HFFc6 (cell line): Measurements from ENCODE around the gene ADAMTS17. TPM values are rescaled to one million over a fixed set of nuclear protein-coding genes. Genes with fewer than 3 reads are reported as not detected.

Experiments used
- DNase-seq: peaks from one replicate; pipeline ENCODE4 v3.0.0-alpha.2; 2018
- H3K27ac Mint-ChIP-seq: 2 replicates; pipeline ENCODE4 v1.8.0; 2020; ENCODE audit warnings: mild to moderate bottlenecking, mixed read lengths
- H3K27me3 Mint-ChIP-seq: 2 replicates; pipeline ENCODE4 v1.8.0; 2021; ENCODE audit warnings: mild to moderate bottlenecking, moderate library complexity, mixed read lengths; ENCODE audit not compliant: insufficient read depth
- H3K36me3 Mint-ChIP-seq: 2 replicates; pipeline ENCODE4 v1.8.0; 2021; ENCODE audit warnings: low read depth, mixed read lengths
- H3K4me1 Mint-ChIP-seq: 2 replicates; pipeline ENCODE4 v1.8.0; 2020; ENCODE audit warnings: low read depth, mixed read lengths
- H3K4me3 Mint-ChIP-seq: 2 replicates; pipeline ENCODE4 v1.8.0; 2020; ENCODE audit warnings: mild to moderate bottlenecking, moderate library complexity, mixed read lengths
- H3K9me3 Mint-ChIP-seq: 2 replicates; pipeline ENCODE4 v1.8.0; 2020; ENCODE audit warnings: mild to moderate bottlenecking, mixed read lengths
- total RNA-seq, 6 experiments: library from RNA; stranded (reverse); fragmentation: NEBNext Ultra II Directional; extraction: Animal tissue kit (Norgen Biotek cat#: 25700); gene quantifications; 2 replicates in 1 of 6; 3 replicates in 5 of 6; pipeline ENCODE4 v1.2.3, GENCODE V29; 2021
- TF ChIP-seq, protein P1 (sequence below): fragments of 200-600 bp; sonication (generic); IDR thresholded peaks from 2 replicates; pipeline ENCODE4 v1.5.0; 2021; ENCODE audit warnings: antibody characterized with exemption, mild to moderate bottlenecking

The ADAMTS17 gene
- total RNA-seq, 6 experiments from 2014 or later, result not detected

DNA sequence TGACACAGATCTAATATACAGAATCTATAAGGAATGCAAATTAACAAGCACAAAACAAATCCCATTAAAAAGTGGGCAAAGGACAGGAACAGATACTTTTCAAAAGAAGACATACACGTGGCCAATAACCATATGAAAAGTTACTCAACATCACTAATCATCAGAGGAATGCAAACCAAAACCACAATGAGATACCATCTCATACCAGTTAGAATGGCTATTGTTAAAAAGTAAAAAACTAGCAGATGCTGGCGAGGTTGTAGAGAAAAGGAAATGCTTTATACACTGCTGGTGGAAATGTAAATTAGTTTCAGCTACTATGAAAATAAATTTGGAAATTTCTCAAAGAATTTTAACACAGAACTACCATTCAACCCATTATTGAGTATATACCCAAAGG is 50.7 kb downstream of the ADAMTS17 start:
- no peak overlapping the region for H3K4me3 Mint-ChIP-seq
- peaks cover 12% of the 10 kb centered on the region for H3K36me3 Mint-ChIP-seq
- DNase-seq, result peak; percentile 10
- peaks cover 83% of the 10 kb centered on the region for H3K9me3 Mint-ChIP-seq
- H3K4me1 Mint-ChIP-seq, result no peaks in the 10 kb centered on the region
- H3K27me3 Mint-ChIP-seq, result no peaks in the 10 kb centered on the region; the same call in 1 of the 2 replicates
- TF ChIP-seq, protein P1, sequence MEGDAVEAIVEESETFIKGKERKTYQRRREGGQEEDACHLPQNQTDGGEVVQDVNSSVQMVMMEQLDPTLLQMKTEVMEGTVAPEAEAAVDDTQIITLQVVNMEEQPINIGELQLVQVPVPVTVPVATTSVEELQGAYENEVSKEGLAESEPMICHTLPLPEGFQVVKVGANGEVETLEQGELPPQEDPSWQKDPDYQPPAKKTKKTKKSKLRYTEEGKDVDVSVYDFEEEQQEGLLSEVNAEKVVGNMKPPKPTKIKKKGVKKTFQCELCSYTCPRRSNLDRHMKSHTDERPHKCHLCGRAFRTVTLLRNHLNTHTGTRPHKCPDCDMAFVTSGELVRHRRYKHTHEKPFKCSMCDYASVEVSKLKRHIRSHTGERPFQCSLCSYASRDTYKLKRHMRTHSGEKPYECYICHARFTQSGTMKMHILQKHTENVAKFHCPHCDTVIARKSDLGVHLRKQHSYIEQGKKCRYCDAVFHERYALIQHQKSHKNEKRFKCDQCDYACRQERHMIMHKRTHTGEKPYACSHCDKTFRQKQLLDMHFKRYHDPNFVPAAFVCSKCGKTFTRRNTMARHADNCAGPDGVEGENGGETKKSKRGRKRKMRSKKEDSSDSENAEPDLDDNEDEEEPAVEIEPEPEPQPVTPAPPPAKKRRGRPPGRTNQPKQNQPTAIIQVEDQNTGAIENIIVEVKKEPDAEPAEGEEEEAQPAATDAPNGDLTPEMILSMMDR, result no peak
- H3K27ac Mint-ChIP-seq, result no peak overlapping the region

- TF ChIP-seq, protein P1, result no peak
- DNase-seq, result no peak
- Mint-ChIP-seq H3K27ac (no peak overlapping the region), H3K9me3 (peaks cover 84% of the 10 kb centered on the region), H3K36me3 (peaks cover 7% of the 10 kb centered on the region), H3K27me3 (no peaks in the 10 kb centered on the region; the same call in 1 of the 2 replicates), H3K4me3 (no peak overlapping the region), H3K4me1 (no peaks in the 10 kb centered on the region)
Observed at GRCh38 chr15:100285641-100286295, 56.0 kb downstream of the ADAMTS17 start.

GRCh38 chr15:100284701-100285100 is 57.1 kb downstream of the ADAMTS17 start:
- no peaks in the 10 kb centered on the region; the same call in 1 of the 2 replicates for H3K27me3 Mint-ChIP-seq
- TF ChIP-seq, protein P1, result no peak

DNA sequence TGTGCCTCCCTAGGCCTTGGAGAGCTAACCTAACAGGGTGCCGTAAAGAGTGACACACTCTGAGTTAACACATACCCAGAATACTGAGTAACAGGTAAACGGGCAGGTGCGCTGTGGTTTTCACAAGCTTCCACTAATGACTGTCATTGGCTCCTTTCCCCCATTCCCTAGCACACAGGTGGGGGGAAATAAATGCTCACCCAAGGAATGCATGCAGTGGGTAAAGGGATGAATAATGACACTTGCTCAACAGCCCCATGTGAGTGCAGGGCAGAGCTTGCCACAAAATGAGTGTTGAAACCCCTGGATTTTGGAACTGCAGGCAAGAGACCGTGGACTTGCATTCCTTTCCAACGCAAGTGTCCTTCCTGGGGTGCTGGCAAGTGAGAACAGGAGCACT is 57.6 kb downstream of the ADAMTS17 start:
- TF ChIP-seq, protein P1, result no peak
- no peak overlapping the region for H3K4me3 Mint-ChIP-seq
- no peak for DNase-seq
- peaks cover 84% of the 10 kb centered on the region for H3K9me3 Mint-ChIP-seq
- no peaks in the 10 kb centered on the region; the same call in 1 of the 2 replicates for H3K27me3 Mint-ChIP-seq
- no peaks in the 10 kb centered on the region for H3K4me1 Mint-ChIP-seq
- H3K36me3 Mint-ChIP-seq, result peaks cover 12% of the 10 kb centered on the region
- no peak overlapping the region for H3K27ac Mint-ChIP-seq

More at GRCh38 chr15:100284701-100285100, 57.1 kb downstream of the ADAMTS17 start:
- Mint-ChIP-seq H3K4me1 (no peaks in the 10 kb centered on the region), H3K4me3 (no peak overlapping the region), H3K36me3 (peaks cover 9% of the 10 kb centered on the region), H3K27ac (no peak overlapping the region), H3K9me3 (peaks cover 84% of the 10 kb centered on the region)
- DNase-seq, result no peak

DNA sequence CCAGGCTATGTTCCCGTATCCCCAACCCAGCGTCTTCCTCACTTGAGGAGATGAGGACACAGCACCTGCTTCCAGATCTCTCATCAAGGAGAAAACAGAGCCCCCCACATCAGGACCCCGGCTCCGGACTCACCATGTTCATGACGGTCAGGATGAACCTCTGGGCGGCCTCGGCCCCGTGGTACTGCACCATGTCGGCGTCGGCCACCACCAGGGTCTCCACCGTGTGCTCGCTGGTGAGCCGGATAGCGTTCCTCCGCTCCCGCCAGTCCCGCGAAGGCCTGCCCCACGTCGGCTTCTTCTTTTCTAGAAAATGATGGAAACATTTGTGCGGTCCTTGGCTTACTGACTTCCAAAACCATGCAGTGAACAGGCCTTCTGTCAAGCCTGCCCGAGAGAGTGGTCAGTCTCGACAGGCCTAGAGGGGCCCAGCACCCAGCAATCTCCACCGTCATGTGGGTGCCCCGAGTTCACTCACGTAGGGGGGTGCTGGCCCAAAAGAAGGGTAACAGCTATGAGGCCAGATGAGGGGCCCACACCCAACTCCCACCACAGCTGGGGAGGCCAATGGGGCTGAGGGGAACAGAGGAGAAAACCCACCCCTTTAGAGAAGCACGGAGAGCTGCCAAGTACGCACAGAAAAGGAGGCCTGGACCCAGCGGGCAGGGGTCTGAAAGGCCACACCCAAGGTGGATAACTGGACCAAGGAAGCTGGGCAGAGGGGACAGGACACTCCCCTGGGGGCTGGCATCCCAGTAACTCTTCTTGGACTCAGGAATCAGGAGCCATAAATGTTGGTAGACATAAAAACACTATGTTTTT is 60.5 kb downstream of the ADAMTS17 start:
- no peaks in the 10 kb centered on the region for H3K4me1 Mint-ChIP-seq
- H3K36me3 Mint-ChIP-seq, result peaks cover 8% of the 10 kb centered on the region
- no peaks in the 10 kb centered on the region for H3K27me3 Mint-ChIP-seq
- TF ChIP-seq, protein P1, result no peak
- H3K9me3 Mint-ChIP-seq, result peaks cover 83% of the 10 kb centered on the region
- no peak overlapping the region for H3K27ac Mint-ChIP-seq
- no peak overlapping the region for H3K4me3 Mint-ChIP-seq
- DNase-seq, result no peak
